HT1080 (cell line): ENCODE results near the gene SLC9A4. TPM values are rescaled to one million over a fixed set of nuclear protein-coding genes. Genes with fewer than 3 reads are reported as not detected.

Experiments
- DNase-seq: peaks from one replicate; pipeline ENCODE4 v3.0.0-alpha.2; 2015; ENCODE audit warnings: low read depth
- total RNA-seq: library from RNA; depleted of rRNA; stranded (reverse); fragments of >200 nt; shearing (Covaris generic); gene quantifications from 2 replicates; pipeline ENCODE4 v1.2.3, GENCODE V29; 2014

The SLC9A4 gene
- total RNA-seq, 1 experiment from 2014 or later = not detected

GRCh38 chr2:102498414-102498813 is 25.4 kb downstream of the SLC9A4 start:
- no peak for DNase-seq

- no peak for DNase-seq
These were observed 26.5 kb downstream of the SLC9A4 start for GRCh38 chr2:102499558-102499957.

GRCh38 chr2:102502576-102502975 is 29.6 kb downstream of the SLC9A4 start:
- no peak for DNase-seq

GRCh38 chr2:102504833-102505232 is 31.8 kb downstream of the SLC9A4 start:
- DNase-seq = no peak

- no peak for DNase-seq
These were observed 32.3 kb downstream of the SLC9A4 start for GRCh38 chr2:102505290-102505689.

- no peak for DNase-seq
These were observed 33.7 kb downstream of the SLC9A4 start for GRCh38 chr2:102506743-102507142.

- DNase-seq = no peak
These were observed 35.8 kb downstream of the SLC9A4 start for GRCh38 chr2:102508863-102509262.

- peak; percentile 49 for DNase-seq
These were observed 36.7 kb downstream of the SLC9A4 start for GRCh38 chr2:102509749-102510148.

GRCh38 chr2:102510791-102511575 is 38.0 kb downstream of the SLC9A4 start:
- DNase-seq = no peak

GRCh38 chr2:102512161-102512560 is 39.1 kb downstream of the SLC9A4 start:
- no peak for DNase-seq

GRCh38 chr2:102513355-102513939 is 40.4 kb downstream of the SLC9A4 start:
- DNase-seq = no peak

- peak; percentile 90 for DNase-seq
These were observed 41.2 kb downstream of the SLC9A4 start for GRCh38 chr2:102514061-102514785.

- DNase-seq = no peak
These were observed 42.8 kb downstream of the SLC9A4 start for GRCh38 chr2:102515851-102516250.

- no peak for DNase-seq
These were observed 45.1 kb downstream of the SLC9A4 start for GRCh38 chr2:102518170-102518569.

GRCh38 chr2:102520009-102520408 is 47.0 kb downstream of the SLC9A4 start:
- DNase-seq = peak; percentile 16

GRCh38 chr2:102520801-102521200 is 47.8 kb downstream of the SLC9A4 start:
- no peak for DNase-seq

GRCh38 chr2:102522162-102522561 is 49.1 kb downstream of the SLC9A4 start:
- DNase-seq = no peak

GRCh38 chr2:102522890-102523289 is 49.9 kb downstream of the SLC9A4 start:
- DNase-seq = no peak

- DNase-seq = peak; percentile 5
These were observed 50.6 kb downstream of the SLC9A4 start for GRCh38 chr2:102523651-102524050.

GRCh38 chr2:102527086-102527485 is 54.1 kb downstream of the SLC9A4 start:
- no peak for DNase-seq

- DNase-seq = no peak
These were observed 65.5 kb downstream of the SLC9A4 start for GRCh38 chr2:102538491-102538890.

- DNase-seq = no peak
These were observed 67.9 kb downstream of the SLC9A4 start for GRCh38 chr2:102540882-102541281.
